Stimulated activated CD8-positive, alpha-beta memory T cell treated with anti-CD3 and anti-CD28 coated beads, Interleukin-7, amount 100 ng/mL, for 4 hours (primary cell): ENCODE measurements around the gene EPHA6.
"Not testable (repeated sequence)": the region's sequence is repeated elsewhere in the genome, so short reads cannot be mapped to it uniquely, and the experiment has no call there.

Experiments used
- DNase-seq, 2 donors: peaks; one replicate each; pipeline ENCODE4 v3.0.0-alpha.2; 2020; ENCODE audit warnings: low read depth in 2 of 2

Gene EPHA6

DNA sequence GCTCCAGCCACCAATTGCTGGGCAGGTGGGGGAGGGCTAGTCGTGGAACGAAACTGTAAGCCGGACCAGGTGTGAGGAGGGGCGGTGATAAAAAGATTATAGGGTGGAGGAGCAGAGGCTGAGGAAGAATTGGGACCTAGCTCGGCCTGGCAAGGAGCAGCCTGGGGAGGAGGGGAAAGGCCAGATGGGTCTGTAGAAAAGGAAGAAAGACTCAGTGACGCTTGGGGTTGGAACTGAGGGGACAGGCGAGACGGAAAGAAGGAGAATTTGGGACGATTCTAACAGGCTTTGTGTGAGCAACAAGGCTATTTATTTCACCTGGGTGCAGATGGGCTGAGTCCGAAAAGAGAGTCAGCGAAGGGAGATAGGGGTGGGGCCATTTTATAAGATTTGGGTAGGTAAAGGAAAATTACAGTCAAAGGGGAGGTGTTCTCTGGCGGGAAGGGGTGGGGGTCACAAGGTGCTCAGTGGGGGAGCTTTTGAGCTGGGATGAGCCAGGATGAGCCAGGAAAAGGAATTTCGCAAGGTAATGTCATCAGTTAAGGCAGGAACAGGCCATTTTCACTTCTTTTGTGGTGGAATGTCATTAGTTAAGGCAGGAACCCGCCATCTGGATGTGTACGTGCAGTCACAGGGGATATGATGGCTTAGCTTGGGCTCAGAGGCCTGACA is 462.6 kb downstream of the EPHA6 start:
- DNase-seq: not testable (repeated sequence)

DNA sequence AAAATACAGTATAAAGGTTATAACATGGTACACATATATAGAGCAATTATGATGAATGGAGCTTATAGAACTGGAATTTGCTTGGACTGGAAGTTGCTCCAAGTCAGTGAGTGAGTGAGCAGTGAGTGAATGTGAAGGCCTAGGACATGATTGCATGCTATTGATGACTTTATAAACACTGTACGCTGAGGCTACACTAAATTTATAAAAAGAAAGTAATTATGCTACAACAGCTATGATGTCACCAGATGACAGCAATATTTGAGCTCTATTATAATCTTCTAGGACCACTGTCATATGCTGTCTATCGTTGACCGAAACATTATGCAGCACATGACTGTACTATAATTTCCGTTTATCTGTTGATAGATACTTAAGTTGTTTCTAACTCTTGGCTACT is 463.3 kb downstream of the EPHA6 start:
- DNase-seq: no peak

- no peak for DNase-seq
Observed at GRCh38 chr3:97278506-97278905, 464.1 kb downstream of the EPHA6 start.

GRCh38 chr3:97291901-97292300 is 477.5 kb downstream of the EPHA6 start:
- DNase-seq: no peak

DNA sequence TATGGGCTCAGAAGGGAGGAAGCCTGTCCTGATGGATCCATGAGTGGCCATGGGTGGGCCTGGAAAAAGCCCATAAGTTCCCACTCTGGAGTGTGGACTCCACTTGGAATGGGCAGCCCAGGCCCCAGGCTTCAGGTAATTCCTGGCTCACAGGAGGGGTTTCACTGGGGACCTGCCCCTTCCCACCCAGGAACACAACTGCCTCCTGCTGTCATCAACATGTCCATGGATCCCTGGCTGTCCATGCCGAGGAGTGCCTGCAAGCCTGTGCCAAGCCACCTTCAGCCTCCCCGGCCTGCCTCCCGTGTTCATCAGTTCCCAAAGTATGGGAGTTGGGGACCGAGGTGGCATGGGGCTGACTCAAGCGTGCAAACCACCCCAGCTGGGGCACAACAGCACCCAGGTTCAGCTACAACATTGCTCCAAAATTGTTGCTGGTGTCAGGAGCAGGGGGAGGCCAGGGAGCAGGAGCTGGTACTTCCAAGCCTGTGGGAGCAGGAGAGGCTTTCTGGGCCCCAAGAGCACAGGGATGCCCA is 479.3 kb downstream of the EPHA6 start:
- DNase-seq: no peak

GRCh38 chr3:97297032-97297431 is 482.6 kb downstream of the EPHA6 start:
- no peak for DNase-seq

DNA sequence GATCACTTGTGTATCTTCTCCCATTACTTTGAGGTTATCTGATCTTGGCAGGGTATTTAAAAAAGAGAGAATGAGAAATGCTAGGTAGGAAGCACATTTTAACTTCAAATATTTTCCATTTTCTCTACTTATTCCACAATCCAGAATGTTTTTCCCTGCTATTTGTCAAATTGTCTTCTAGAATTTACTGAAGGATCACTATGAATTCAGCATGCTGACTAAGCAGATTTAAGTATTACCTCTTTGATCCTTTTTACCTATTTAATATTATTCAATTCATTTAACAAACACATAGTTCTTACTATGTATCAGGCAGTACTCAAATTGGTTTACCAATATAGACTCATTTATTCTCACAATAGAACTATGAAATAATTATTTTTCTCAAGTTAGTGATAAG is 486.7 kb downstream of the EPHA6 start:
- DNase-seq: no peak

GRCh38 chr3:97306226-97306625 is 491.8 kb downstream of the EPHA6 start:
- no peak for DNase-seq

GRCh38 chr3:97338375-97338774 is 524.0 kb downstream of the EPHA6 start:
- no peak for DNase-seq

DNA sequence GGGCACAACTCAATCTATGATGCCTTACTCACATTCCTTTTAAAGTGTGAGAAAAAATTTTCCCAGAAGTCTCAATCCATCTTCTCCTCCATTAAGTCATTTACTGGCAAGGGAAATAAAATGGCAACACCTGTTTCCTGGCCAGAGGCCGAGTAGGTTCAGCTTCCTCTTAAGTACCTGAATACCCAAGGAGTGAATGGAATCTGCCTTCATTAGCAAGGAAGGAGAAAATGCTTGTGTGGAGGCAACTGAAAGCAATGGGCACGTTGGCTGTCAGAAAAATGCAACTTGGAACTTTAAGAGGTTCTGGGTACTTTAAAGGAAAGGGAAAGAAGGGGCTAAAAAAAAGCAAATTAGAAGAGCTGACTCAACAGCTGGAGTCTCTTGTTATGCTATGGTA is 526.5 kb downstream of the EPHA6 start:
- DNase-seq: no peak

DNA sequence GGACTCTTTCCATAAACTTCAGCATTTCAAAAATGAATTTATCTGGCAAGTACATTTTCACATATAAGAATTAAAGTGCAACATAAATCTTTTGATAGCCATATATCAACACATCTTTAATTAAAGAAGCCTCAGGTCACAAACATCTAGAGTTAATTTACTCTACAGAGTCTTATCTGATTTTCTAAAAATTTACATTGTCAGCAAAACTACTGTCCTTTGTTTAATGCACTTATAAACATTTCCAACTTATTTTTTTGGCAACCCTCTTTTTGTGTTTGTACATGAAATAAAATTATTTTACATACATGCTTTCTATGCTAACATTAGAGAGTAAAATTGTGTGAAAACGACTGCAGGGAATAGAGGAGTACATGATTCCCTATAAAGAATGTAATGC is 533.4 kb downstream of the EPHA6 start:
- DNase-seq: no peak

GRCh38 chr3:97350971-97351370 is 536.6 kb downstream of the EPHA6 start:
- no peak for DNase-seq

DNA sequence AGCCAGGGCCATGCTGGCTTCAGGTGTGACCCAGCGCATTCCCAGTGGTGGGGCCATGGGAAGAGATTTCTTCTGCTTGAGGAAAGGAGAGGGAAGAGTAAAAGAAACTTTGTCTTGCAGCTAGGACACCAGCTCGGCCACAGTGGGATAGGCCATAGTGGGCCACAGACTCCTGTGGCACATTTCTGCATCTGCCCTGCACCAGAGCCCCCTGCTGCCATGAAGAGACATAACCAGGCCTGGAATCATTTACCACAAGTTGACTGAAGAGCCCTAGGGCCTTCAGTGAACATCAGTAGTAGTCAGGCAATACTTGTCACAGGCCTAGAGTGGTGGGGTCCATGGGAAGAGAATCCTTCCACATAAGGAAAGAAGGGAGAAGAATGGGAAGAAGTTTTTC is 538.8 kb downstream of the EPHA6 start:
- no peak for DNase-seq

GRCh38 chr3:97359977-97360376 is 545.6 kb downstream of the EPHA6 start:
- DNase-seq: no peak

- DNase-seq: no peak
Observed at GRCh38 chr3:97360804-97361203, 546.4 kb downstream of the EPHA6 start.

DNA sequence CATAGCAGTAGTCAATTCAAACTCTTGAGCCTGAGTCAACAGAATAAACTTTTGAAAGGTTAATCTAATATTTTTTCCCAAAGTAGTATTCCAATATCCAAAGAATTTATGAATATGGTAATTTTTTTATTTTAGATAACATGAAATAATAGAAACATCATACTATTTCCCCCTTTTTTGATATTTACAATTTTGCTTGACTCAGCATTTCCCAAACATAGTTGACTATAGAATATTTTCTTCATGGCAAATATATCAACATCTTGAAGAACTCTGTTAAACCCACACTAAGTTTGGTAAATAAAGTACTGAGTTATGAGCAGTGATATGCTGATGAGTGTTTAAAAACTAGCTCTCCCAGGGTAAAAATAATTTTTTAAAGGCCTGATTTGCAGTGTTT is 570.2 kb downstream of the EPHA6 start:
- no peak for DNase-seq

- DNase-seq: no peak
Observed at GRCh38 chr3:97388774-97389173, 574.4 kb downstream of the EPHA6 start.

DNA sequence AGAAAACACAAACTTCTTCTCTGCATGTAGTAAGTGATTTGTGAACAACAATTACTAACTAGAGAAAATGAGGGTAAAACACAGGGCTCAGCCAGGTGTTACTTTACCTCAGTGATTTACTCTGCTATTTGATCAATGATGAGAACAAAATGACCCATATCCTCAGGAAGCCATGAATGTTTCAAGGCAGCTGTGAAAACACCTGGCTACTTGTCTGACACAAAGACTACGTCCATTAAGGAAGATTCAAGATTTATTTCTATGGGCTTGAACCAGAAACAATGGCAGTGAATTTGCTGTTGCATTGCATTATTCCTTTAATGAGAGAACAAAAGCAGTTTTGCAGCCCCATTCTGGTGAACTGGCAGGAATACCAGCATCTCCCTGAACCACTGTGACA is 575.5 kb downstream of the EPHA6 start:
- no peak for DNase-seq

DNA sequence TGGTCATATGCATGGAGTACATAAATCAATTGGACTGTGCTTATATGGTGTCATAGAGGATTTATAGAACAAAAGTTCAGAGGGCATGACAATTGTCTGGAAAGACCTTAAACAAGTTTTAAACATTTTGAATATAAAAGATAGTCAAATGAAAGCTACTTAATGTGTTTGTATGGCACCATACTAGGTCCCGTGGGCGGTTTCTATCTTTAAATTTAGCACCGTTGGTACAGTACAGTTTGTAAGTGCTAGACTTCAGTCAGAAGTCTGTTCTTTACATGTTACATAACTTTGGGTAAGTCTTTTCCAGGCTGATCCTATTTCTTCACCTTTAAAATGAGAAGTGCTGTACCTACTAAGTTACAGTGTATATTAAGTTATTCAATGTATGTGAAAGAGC is 576.8 kb downstream of the EPHA6 start:
- DNase-seq: no peak

GRCh38 chr3:97409612-97410011 is 595.2 kb downstream of the EPHA6 start:
- DNase-seq: no peak

DNA sequence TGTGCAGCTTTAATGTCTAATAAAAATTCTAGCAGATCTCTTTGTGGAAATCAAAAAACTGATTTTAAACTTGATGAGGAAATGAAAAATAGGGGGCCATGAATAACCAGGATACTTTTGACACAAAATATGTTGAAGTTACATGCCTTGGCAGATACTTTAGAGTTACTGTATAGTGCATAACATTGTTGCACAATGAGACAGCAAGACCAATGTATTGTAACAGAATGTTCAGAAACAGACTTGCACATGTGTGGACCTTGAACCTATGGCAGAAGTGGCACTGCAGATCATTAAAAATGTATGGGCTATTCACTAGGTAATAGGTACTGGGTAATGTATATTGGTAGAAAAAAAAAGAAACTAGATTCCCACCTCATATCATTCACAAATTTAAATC is 607.2 kb downstream of the EPHA6 start:
- no peak for DNase-seq

DNA sequence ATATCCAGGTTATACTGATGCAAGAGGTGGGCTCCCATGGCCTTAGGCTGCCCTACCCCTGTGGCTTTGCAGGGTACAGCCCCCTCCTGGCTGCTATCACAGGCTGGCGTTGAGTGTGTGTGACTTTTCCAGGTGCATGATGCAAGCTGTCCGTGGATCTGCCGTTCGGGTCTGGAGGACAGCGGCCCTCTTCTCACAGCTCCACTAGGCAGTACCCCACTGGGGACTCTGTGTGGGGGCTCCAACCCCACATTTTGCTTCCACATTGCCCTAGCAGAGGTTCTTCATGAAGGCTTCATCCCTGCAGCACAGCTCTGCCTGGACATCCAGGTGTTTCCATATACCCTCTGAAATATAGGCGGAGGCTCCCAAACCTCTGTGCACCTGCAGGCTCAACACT is 610.6 kb downstream of the EPHA6 start:
- peak in 1 of 2 donors; percentile 0 for DNase-seq

DNA sequence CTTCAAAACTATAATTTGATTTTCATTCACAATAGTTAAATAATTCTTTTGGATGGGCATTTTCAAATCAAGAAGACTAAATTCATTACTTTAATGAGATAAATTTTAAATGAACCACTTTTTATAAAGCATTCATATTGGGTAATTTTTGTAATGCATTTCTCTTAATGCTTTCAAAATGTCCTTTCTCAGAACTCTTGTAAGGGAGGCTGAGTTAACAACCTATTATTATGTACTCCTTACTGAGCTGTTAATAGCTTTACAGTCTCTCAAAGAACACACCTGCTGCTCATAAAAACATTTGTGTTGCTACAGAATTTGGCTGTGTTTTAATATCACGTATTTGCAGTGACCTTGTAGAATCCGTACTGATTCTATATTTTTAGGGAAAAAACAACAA is 616.2 kb downstream of the EPHA6 start:
- no peak for DNase-seq

- DNase-seq: no peak
Observed at GRCh38 chr3:97432914-97433313, 618.5 kb downstream of the EPHA6 start.
